SU-DHL-6 (cell line): ENCODE measurements around the gene ZNF605.
"Not testable (repeated sequence)": the region's sequence is repeated elsewhere in the genome, so short reads cannot be mapped to it uniquely, and the experiment has no call there.

Experiments used
- H2AFZ ChIP-seq: fragments of 200-600 bp; sonication (generic); 2 replicates; pipeline ENCODE4 v1.6.1; 2014; ENCODE audit warnings: low read depth, mild to moderate bottlenecking, moderate library complexity, mixed read lengths, antibody characterized with exemption, low read length; ENCODE audit not compliant: severe bottlenecking
- H3F3A ChIP-seq: fragments of 200-600 bp; shearing (Covaris generic); 2 replicates; pipeline ENCODE4 v1.6.0; 2016; ENCODE audit warnings: antibody characterized with exemption, mild to moderate bottlenecking; ENCODE audit not compliant: insufficient read depth
- H3K27ac ChIP-seq: fragments of 200-600 bp; sonication (generic); 2 replicates; pipeline ENCODE4 v1.5.1; 2016; ENCODE audit warnings: low read depth, mild to moderate bottlenecking, low read length, moderate library complexity, mixed read lengths
- H3K27me3 ChIP-seq: fragments of 200-600 bp; sonication (generic), shearing (Covaris generic); 2 replicates; pipeline ENCODE4 v1.6.0; 2014; ENCODE audit warnings: mild to moderate bottlenecking, low read length
- H3K36me3 ChIP-seq: fragments of 200-600 bp; sonication (generic); 2 replicates; pipeline ENCODE4 v1.6.1; 2014; ENCODE audit warnings: mild to moderate bottlenecking, low read length, mixed read lengths
- H3K4me2 ChIP-seq: fragments of 300-600, 200-600 bp; shearing (Covaris generic), sonication (generic); 2 replicates; pipeline ENCODE4 v1.6.0; 2014; ENCODE audit warnings: low read length, low read depth, mild to moderate bottlenecking; ENCODE audit not compliant: poor library complexity, severe bottlenecking
- H3K4me3 ChIP-seq: fragments of 200-600 bp; sonication (generic); 2 replicates; pipeline ENCODE4 v1.5.1; 2014; ENCODE audit warnings: antibody characterized with exemption, low read length, mild to moderate bottlenecking, mixed read lengths; ENCODE audit not compliant: insufficient read depth, poor library complexity, severe bottlenecking
- H3K79me2 ChIP-seq: fragments of 200-600 bp; sonication (generic); 2 replicates; pipeline ENCODE4 v1.6.1; 2014; ENCODE audit warnings: mild to moderate bottlenecking, low read length, moderate library complexity; ENCODE audit not compliant: insufficient read depth
- H3K9ac ChIP-seq: fragments of 200-600 bp; sonication (generic); 2 replicates; pipeline ENCODE4 v1.7.0; 2014; ENCODE audit warnings: mild to moderate bottlenecking, low read length
- H3K9me2 ChIP-seq: fragments of 200-600 bp; sonication (generic); replicated peaks from 2 replicates; pipeline ENCODE4 v1.6.1; 2014; ENCODE audit warnings: low read length; ENCODE audit not compliant: insufficient read depth
- H3K9me3 ChIP-seq: fragments of 200-600 bp; sonication (generic); 2 replicates; pipeline ENCODE4 v1.6.1; 2014; ENCODE audit warnings: low read length, mixed read lengths; ENCODE audit not compliant: insufficient read depth
- H4K20me1 ChIP-seq: fragments of 200-600 bp; sonication (generic); 2 replicates; pipeline ENCODE4 v1.6.1; 2014; ENCODE audit warnings: low read depth, mild to moderate bottlenecking, antibody characterized with exemption, low read length, moderate library complexity, mixed read lengths
- EZH2phosphoT487 ChIP-seq: fragments of 200-600 bp; sonication (generic), shearing (Covaris generic); conservative IDR thresholded peaks from 2 replicates; pipeline ENCODE4 v1.6.1; 2018; ENCODE audit warnings: mild to moderate bottlenecking, antibody characterized with exemption, low read length, moderate library complexity, mixed read lengths
- TF ChIP-seq, protein P1 (sequence below): fragments of 200-600 bp; sonication (generic); IDR thresholded peaks from one replicate; pipeline ENCODE4 v1.5.1; 2017; ENCODE audit warnings: antibody characterized with exemption, mild to moderate bottlenecking, low read length, moderate library complexity; ENCODE audit not compliant: insufficient read depth, poor library complexity, severe bottlenecking

ZNF605 gene

DNA sequence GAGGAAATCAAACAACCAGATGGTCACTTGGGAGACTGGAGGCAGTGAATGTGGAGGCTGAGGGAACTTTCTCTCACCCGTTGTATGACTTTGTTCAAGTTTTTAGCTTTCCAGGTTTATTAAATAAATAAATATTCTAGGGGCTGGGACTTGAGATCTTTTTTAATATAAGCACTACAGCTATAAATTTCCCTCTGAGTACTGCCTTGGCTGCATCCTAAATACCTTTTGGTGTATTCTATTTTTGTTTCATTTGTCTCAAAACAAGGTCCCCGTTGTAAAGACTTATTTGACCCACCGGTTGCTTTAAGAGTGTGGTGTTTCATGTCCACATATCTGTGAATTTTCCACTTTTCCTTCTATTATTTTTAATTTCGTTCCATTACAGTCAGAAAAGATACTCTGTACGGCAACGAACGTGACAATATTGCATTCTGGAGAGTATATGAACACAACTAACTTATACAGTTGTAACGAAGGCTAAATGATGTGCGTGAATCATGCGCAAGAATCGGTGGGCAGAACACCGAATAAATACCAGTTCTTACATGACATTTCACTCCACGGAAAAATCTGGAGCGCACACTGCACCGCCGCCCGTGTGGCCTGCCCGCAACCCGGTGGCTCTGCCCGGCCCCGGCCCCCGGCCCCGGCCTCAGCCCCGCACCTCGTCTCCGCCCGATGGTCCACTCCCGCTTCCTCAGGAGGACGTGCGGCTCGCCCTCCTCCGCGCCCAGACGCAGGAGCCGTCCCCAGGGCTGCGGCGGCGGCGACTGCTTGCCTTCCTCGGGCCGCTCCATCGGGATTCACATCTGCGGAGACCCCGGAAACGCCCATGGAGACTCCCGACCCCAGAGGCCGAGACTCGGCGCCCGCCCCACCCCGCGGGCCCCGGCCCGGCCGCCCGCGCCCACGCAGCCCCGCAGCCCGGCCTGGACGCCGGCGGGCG, 69.3 kb downstream of the ZNF605 start:
- H3F3A ChIP-seq: no peaks in the 10 kb centered on the region
- peaks cover 9% of the 10 kb centered on the region; the same call in 1 of the 2 replicates for H3K9me3 ChIP-seq
- H4K20me1 ChIP-seq: no peaks in the 10 kb centered on the region
- H3K9ac ChIP-seq: no peak overlapping the region
- H2AFZ ChIP-seq: no peak overlapping the region
- no peaks in the 10 kb centered on the region for H3K79me2 ChIP-seq
- H3K9me2 ChIP-seq: no peaks in the 10 kb centered on the region
- H3K4me3 ChIP-seq: no peak overlapping the region
- H3K27ac ChIP-seq: no peak overlapping the region
- H3K36me3 ChIP-seq: no peaks in the 10 kb centered on the region
- no peaks in the 10 kb centered on the region for H3K27me3 ChIP-seq
- TF ChIP-seq, protein P1, sequence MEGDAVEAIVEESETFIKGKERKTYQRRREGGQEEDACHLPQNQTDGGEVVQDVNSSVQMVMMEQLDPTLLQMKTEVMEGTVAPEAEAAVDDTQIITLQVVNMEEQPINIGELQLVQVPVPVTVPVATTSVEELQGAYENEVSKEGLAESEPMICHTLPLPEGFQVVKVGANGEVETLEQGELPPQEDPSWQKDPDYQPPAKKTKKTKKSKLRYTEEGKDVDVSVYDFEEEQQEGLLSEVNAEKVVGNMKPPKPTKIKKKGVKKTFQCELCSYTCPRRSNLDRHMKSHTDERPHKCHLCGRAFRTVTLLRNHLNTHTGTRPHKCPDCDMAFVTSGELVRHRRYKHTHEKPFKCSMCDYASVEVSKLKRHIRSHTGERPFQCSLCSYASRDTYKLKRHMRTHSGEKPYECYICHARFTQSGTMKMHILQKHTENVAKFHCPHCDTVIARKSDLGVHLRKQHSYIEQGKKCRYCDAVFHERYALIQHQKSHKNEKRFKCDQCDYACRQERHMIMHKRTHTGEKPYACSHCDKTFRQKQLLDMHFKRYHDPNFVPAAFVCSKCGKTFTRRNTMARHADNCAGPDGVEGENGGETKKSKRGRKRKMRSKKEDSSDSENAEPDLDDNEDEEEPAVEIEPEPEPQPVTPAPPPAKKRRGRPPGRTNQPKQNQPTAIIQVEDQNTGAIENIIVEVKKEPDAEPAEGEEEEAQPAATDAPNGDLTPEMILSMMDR: no peak
- TF ChIP-seq EZH2phosphoT487: no peak
- H3K4me2 ChIP-seq: no peak overlapping the region

DNA sequence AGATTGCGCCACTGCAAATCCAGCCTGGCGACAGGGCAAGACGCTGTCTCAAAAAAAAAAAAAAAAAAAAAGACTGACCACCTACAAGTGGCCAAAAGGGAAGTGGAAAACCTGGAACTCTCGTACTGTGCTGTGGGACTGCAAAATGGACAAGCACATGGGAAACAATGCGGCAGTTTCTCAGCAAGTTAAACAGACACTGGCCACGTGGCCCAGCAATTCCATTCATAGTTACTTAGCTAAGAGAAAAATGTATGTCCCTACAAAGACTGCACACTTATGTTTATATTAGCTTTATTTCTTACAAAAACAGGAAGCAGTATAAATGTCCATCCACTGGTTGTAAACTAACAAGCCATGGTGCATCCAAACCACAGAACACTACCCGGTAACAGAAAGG, 74.3 kb downstream of the ZNF605 start:
- TF ChIP-seq, protein P1: no peak
- no peak for TF ChIP-seq EZH2phosphoT487
- Histone ChIP-seq H3K36me3 (no peaks in the 10 kb centered on the region), H3K79me2 (no peaks in the 10 kb centered on the region), H2AFZ (no peak overlapping the region), H3K9ac (no peak overlapping the region), H3K9me2 (no peaks in the 10 kb centered on the region), H3K4me2 (no peak overlapping the region), H3F3A (no peaks in the 10 kb centered on the region), H4K20me1 (no peaks in the 10 kb centered on the region), H3K9me3 (peaks cover 6% of the 10 kb centered on the region; the same call in 1 of the 2 replicates), H3K27me3 (no peaks in the 10 kb centered on the region), H3K27ac (no peak overlapping the region), H3K4me3 (no peak overlapping the region)

DNA sequence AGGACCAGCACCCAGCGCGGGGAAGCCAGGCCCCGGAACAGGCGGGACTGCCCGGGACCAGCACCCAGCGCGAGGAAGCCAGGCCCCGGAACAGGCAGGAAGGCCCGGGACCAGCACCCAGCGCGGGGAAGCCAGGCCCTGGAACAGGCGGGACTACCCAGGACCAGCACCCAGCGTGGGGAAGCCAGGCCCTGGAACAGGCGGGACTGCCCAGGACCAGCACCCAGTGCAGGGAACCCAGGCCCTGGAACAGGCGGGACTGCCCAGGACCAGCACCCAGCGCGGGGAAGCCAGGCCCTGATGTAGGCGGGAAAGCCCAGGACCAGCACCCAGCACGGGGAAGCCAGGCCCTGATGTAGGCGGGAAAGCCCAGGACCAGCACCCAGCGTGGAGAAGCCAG, 81.5 kb downstream of the ZNF605 start:
- not testable (repeated sequence) for H3F3A ChIP-seq, H4K20me1 ChIP-seq, H3K36me3 ChIP-seq, H3K27ac ChIP-seq, H3K9me3 ChIP-seq, H3K9me2 ChIP-seq, H3K4me2 ChIP-seq, H3K27me3 ChIP-seq, H3K4me3 ChIP-seq, H3K9ac ChIP-seq, H2AFZ ChIP-seq, H3K79me2 ChIP-seq

DNA sequence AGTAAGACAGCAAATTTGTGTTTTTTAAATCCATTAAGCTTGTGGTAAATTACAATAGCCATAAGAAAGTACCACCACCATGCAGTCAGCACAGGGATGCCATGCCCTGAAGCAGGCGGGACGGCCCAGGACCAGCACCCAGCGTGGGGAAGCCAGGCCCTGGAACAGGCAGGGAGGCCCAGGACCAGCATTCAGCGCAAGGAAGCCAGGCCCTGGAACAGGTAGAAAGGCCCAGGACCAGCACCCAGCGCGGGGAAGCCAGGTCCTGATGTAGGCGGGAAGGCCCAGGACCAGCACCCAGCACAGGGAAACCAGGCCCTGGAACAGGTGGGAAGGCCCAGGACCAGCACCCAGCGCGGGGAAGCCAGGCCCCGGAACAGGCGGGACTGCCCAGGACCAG, 81.9 kb downstream of the ZNF605 start:
- Histone ChIP-seq H3K9me3 (no peaks in the 10 kb centered on the region), H2AFZ (no peak overlapping the region), H3K79me2 (no peaks in the 10 kb centered on the region), H3K9ac (no peak overlapping the region), H4K20me1 (no peaks in the 10 kb centered on the region), H3K9me2 (no peaks in the 10 kb centered on the region), H3K4me2 (no peak overlapping the region), H3K27ac (no peak overlapping the region), H3F3A (no peaks in the 10 kb centered on the region), H3K36me3 (no peaks in the 10 kb centered on the region), H3K4me3 (no peak overlapping the region), H3K27me3 (no peaks in the 10 kb centered on the region)
- TF ChIP-seq EZH2phosphoT487: no peak
- TF ChIP-seq, protein P1: no peak
